Tibial nerve (tissue), 4 donors: ENCODE results near the gene EDEM3.

Source experiments
- EP300 ChIP-seq, 2 donors: sonication (generic); formaldehyde crosslinking; IDR thresholded peaks; one replicate each; pipeline ENCODE4 v1.6.1; 2017; ENCODE audit warnings: antibody characterized with exemption in 2 of 2, mild to moderate bottlenecking in 1 of 2
- POLR2A ChIP-seq, 2 donors: fragments of 450-650 bp; IDR thresholded peaks; one replicate each; pipeline ENCODE4 v1.6.1; 2017; ENCODE audit warnings: antibody characterized with exemption in 2 of 2, mild to moderate bottlenecking in 2 of 2, moderate library complexity in 2 of 2
- TF ChIP-seq, protein P1 (sequence below), 5 experiments: fragments of 200-600 bp in 3 of 5; fragments of 450-650 bp in 2 of 5; sonication (generic) in 3 of 5; IDR thresholded peaks; one replicate each; pipeline ENCODE4 v1.5.1; 2016 to 2019; ENCODE audit warnings: antibody characterized with exemption in 5 of 5, mild to moderate bottlenecking in 3 of 5, moderate library complexity in 2 of 5

DNA sequence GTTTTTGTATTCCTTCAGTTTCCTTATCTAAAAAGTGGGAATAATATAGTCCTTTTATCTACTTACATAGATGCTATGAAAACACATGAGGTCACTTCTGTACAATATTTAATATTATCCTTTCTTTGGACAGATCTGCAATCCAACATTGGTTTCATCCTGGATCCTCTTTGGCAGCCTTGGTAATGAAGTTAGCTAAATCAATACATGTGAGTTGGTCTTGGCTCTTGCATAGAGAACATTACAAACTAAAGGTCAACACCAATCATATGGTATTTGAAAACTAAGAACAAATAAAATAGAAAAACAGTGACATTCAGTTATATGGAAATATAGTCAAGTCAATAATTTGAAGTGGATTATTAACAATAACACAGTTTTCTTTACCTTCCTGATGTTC is 3.2 kb upstream of the EDEM3 start:
- TF ChIP-seq, protein P1, sequence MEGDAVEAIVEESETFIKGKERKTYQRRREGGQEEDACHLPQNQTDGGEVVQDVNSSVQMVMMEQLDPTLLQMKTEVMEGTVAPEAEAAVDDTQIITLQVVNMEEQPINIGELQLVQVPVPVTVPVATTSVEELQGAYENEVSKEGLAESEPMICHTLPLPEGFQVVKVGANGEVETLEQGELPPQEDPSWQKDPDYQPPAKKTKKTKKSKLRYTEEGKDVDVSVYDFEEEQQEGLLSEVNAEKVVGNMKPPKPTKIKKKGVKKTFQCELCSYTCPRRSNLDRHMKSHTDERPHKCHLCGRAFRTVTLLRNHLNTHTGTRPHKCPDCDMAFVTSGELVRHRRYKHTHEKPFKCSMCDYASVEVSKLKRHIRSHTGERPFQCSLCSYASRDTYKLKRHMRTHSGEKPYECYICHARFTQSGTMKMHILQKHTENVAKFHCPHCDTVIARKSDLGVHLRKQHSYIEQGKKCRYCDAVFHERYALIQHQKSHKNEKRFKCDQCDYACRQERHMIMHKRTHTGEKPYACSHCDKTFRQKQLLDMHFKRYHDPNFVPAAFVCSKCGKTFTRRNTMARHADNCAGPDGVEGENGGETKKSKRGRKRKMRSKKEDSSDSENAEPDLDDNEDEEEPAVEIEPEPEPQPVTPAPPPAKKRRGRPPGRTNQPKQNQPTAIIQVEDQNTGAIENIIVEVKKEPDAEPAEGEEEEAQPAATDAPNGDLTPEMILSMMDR (IDR thresholded peaks at IDR 0.05) = no peak
- no peak for TF ChIP-seq POLR2A (IDR thresholded peaks at IDR 0.05)
- no peak for TF ChIP-seq EP300 (IDR thresholded peaks at IDR 0.05)
